NCI-H510A treated with DMSO at 0.1 percent for 48 hours (cell line): Measurements from ENCODE around the gene RAG2.
A peak's percentile ranks its signal among the peaks of the same experiment; 100 is the strongest.

Experiments used
- DNase-seq: peaks from one replicate; lab custom pipeline; 2025; lab: John Stamatoyannopoulos, UW

Gene RAG2

DNA sequence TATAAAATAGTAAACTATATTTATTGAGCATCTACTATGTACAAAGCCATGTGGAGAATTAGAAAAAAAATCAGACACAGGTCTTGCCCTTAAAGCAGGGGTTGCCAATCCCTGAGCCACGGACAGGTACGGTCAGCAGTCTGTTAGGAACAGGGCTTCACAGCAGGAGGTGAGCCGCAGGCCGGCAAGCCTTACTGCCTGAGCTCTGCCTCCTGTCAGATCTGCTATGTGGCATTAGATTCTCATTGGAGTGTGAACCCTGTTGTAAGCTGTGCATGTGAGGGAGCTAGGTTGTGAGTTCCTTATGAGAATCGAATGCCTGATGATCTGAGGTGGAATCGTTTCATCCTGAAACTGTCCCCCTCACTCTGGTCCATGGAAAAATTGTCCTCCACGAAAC is 2.1 kb upstream of the RAG2 start:
- DNase-seq: no peak

DNA sequence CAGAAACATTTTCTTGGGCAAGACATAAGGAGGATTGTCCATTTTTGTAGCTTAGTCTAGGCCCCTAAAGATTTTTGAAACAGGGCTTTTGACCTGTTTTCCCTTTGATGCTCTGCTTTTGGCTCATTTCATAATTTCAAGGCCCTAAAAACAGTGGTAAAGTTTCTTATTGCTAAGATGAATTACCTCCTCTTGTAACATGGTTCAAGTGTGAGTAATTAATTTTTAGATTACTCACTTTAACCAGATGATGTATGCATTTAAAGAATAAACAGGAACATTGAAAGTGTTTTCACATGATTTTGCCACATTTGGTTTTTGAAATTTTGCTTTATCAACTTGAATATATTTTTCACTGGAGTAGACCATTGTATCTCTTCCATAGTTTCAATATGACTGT is 1.2 kb downstream of the RAG2 start:
- DNase-seq: no peak

DNA sequence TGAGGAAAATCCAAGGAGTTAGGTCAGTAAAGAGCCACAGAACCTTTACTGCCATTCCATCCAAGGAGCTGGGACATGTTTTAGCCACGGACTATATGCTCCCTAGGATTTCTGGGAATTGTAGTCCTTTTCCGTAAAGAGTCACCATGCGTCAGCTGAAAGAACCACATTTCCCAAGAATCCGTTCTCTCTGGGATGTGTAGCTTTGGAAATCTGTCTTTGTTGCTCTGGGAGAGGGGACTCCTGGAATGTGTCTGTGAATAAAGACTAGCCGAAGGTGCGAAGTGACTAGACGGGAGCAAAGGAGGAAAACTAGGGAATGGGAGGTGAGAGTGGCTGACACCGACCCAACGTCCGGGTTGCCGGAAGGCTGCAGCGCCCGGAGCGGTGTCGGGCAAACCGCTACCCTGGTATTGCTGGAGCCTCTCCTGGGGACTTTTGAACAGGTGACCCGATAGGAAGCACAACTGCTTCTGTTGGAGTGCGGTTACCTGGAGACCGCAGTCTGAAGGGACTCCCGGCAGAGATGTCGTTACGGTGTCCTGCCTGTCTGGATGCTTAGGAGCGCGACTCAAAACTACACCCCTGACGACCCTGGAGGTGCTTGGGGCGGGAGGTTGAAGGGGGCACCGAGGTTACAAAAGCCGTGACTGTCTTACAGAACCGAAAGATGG is 3.6 kb downstream of the RAG2 start, which contains the start of gene IFTAP:
Gene IFTAP (plus strand): TSS at position 187 of the 674 bp plus-strand sequence. CDS start 15,602 bp downstream, outside the sequence.
- DNase-seq: peak; percentile 77

DNA sequence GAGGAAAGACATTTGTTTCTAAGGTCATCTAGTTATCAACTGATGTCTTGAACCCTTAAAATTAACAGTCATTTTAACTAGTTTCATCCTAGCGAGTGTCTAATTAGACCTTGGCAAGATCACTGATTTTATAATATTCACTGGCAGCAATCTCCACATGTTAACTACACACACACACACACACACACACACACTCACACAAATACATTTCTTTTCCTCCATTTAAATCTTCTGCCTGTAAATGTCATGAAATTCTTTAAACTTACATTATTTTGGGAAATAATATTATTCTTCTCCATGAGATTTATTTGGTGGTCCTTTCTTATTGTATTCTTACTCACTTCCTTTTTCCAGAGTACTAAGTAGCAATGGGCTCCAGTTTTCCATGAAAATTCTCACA is 6.6 kb downstream of the RAG2 start:
- no peak for DNase-seq

DNA sequence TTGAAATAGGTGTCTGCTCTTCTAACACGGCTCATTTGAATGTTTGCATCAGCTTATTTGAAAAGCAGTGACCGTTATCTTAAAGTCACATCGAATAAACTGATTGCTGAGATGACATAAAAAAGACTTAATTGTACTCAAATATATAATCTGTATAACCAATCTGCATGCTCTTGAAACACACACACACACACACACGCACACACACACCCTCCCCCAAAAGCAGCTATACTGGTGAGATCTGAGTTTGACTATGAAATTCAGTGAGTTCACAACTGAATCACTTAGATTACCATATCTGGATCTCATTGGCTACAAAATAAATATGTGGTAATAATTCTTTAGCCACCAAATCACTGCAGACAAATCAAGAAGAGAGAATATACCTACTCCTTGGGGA is 7.5 kb downstream of the RAG2 start:
- DNase-seq: no peak

DNA sequence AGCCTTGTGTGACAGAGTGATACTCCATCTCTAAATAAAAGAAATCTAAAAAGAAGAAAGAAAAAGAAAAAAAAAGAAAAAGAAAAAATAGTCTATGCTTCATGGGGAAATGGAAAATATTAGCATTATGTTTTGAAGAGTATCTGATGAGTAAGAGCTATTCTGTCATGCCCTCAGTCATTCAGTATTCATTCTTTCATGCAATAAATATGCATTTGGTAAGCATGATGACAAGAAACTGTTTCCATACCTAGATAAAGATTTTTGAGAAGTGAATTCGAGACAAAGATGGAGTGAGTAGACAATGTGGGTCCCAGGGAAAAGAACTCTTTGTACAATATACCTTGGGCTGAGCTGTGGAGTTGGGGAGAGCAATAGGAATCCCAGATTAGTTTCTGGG is 9.9 kb downstream of the RAG2 start:
- no peak for DNase-seq

DNA sequence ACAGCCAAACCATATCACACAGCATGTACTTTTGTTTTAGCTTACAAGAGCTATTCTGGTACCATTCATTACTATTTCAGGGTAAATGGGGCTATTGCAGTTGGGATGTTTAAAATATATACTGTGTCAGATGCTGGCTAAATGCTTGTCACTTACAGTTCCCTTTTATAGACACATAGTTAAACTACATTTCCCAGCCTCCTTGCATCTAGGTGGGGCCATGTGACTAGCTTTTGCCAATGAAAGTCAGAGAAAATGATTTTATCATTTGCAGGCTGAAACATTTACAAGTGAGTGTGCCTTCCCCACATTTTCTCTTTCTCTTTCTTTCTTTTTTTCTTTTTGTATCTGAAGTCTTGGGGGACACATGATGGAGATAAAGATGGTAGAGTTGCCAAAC is 11.5 kb downstream of the RAG2 start:
- no peak for DNase-seq

DNA sequence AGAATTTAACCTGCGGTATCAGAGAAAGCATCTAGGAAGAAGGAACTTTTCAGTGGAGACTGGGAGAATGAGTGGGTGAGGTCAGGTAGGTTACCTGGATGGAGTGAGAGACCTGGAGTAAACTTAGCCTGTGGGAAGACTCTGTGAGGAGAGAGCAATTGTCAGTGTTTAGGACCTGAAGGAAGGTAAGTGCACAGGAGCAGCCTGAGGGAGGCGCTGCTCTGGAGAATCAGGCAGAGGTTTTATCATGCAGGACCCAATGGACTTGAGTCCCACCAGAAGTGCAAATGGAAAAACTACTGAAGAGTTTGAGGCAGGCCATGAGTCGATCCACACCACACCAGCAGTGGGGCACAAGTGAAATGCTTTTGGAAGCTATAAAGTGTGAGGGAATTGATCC is 14.4 kb downstream of the RAG2 start:
- no peak for DNase-seq

DNA sequence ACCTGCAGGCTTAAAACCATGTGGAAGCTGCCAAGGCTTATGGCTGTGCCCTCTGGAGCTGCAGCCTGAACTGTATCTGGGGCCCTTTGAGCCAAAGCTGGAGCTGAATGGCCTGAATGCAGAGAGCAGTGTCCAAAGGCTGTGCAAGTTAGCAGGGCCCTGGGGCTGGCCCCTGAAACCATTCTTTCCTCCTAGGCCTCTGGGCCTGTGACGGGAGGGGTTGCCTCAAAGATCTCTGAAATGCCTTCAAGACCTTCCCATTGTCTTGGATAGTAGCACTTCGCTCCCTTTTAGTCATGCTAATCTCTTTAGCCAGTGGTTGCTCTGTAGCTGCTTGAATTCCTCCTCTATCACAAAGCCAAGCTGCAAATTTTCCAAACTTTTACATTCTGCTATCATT is 16.5 kb downstream of the RAG2 start:
- no peak for DNase-seq

DNA sequence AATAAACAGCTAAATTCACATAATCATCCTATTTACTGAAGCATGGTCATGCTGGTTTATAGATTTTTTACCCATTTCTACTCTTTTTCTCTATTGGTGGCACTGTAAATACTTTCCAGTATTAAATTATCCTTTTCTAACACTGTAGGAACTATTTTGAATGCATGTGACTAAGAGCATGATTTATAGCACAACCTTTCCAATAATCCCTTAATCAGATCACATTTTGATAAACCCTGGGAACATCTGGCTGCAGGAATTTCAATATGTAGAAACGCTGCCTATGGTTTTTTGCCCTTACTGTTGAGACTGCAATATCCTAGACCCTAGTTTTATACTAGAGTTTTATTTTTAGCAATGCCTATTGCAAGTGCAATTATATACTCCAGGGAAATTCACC is 19.6 kb downstream of the RAG2 start:
- DNase-seq: no peak

DNA sequence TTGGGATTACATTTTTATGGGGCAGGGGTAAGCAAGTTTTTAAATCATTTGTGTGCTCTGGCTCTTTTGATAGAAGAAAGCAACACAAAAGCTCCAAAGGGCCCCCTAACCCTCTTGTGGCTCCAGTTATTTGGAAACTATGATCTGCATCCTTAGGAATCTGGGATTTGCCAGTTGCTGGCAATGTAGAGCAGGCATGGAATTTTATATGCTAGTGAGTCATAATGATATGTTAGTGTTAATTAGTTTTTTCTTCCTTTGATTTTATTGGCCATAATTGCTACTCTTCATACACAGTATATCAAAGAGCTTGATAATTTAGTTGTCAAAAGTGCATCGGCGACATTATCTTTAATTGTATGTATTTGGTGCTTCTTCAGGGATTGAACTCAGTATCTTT is 20.2 kb downstream of the RAG2 start:
- no peak for DNase-seq

DNA sequence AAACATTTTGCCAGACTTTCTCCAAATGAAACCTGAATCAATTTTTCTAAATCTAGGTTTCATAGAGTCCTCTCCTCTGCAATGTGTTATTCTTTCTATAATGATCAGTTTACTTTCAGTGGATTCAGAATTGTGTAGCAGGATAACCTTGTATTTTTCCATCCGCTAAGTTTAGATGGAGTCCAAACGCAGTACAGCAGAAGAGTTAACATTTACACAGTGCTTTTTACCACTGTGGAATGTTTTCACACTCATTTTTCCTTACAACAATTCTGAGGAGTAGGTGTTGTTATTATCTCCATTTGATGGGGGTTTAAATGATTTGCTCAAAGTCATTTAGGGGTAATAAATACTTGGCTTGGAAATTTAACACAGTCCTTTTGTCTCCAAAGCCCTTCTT is 20.7 kb downstream of the RAG2 start:
- DNase-seq: no peak

DNA sequence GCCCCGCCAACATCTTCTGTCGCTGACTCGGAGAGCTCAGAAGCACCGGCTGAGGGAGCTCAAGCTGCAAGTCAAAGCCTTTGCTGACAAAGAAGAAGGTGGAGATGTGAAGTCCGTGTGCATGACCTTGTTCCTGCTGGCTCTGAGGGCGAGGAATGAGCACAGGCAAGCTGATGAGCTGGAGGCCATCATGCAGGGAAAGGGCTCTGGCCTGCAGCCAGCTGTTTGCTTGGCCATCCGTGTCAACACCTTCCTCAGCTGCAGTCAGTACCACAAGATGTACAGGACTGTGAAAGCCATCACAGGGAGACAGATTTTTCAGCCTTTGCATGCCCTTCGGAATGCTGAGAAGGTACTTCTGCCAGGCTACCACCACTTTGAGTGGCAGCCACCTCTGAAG is 23.6 kb downstream of the RAG2 start:
- DNase-seq: no peak

DNA sequence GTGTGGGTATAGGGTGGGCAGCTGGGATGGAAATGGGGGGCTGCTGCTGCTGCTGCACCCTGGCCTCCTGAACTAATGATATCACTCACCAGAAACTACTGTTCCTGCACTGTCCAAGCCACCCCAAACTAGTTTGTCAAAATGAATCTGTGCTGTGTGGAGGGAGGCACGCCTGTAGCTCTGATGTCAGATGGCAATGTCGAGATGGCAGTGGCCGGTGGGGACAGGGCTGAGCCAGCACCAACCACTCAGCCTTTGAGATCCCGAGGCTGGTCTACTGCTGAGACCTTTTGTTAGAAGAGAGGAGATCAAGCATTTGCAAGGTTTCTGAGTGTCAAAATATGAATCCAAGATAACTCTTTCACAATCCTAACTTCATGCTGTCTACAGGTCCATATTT is 28.9 kb downstream of the RAG2 start:
- no peak for DNase-seq

DNA sequence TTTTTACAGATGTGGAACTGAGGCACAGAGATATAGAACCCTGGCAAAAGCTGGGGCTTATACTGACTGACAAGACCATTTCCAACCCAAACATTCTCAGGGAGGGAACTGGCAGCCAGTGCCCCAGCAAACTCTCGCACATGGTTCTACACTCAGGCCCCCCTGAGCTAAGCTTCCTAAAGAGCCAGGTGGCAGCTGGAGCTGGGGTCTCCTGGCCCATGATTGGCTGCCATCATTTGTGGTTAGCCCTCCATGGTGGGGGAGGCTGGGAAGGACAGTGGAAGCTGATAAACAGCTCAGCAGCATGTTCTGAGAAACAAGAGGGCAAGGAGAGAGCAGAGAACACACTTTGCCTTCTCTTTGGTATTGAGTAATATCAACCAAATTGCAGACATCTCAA is 30.3 kb downstream of the RAG2 start, which contains the start of gene RAG1:
Gene RAG1 (plus strand): TSS at position 314 of the 400 bp plus-strand sequence. CDS start 5,298 bp downstream, outside the sequence.
- no peak for DNase-seq

DNA sequence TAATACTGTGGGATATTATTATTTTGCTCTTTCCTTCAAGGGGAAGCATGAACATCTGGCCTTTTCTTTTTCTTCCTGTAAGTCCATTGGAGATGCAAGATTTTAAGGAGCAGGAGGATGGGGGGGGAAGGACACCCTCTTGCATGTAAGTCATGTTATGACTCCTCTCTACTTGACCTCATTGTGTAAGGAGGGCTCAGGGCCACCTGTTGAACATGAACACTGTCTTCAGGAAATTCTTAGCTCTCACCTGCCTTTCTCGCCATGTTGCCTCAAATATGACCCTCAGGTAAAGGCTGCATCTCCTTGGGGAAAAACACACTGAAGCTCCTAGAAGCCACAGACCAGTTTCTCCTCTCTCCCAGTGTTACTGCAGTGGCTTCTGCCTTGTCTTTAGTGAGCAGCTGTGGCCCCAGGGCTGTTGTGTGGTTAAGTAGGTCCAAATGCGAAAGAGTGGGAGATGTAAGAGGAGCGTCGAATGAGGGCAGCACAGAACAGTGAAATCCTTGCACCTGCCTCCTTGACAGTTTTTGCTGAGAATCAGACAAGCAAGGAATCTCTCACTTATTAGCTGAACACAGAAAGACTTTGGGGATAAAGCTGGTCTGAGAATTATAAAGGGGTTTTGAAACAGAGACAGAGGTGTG is 31.5 kb downstream of the RAG2 start:
- no peak for DNase-seq

DNA sequence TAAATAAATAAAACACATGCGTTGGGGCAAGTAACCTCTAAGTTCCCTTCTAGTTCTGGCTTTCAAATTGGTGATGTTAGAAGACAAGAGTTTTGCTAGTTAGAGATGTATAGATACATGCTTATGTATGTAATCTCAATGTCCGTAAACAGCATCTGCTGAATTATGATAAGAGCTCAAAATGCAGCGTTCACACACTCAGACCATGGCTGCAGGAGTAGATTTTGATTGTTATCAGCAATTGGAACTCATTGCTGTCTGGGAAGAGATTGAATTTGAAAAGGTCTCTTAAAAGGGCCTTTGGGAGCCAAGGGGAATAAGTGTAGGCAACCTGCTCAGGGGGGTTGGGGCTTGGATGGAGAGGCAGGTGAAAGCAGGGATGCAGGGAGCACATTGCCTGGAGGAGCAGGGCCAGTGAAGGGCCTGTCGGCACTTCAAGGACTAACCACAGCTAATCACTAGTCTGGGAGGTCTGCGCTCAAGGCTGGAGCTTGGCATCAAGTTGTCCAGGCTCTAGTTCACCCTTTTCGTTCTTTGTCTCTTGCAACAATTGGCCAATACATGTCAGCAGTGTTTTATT is 32.9 kb downstream of the RAG2 start:
- DNase-seq: no peak

DNA sequence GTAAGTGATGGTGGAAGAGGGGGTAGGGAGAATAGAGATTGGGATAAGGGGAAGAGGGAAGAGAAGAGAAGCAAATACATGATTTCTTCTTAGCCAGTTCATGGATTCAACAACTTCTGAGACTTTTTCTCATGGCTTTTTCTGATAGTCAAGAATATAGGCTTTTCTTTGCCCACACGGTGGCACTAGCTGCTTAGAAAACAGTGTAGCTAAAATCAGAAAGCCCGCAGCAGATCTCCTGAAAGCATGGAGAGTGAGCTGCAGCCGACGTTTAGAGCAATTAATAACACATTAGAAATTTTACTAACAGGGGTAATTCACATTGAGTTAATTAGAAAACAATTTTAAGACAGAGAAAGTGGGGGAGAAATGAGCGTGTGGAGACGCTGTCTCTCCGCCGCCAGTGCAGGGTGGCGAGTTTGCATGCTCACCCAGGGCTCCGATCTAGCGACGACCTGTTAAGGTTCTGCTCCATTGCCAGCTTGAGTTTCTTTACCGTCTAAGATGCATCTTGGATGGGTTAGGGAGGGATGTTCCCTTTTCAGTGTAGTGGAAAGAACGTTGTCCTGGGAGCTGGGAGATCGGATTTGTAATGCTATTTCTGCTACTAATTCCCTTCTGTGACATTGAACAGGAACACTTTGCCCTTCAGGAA is 33.5 kb downstream of the RAG2 start:
- peak; percentile 57 for DNase-seq

DNA sequence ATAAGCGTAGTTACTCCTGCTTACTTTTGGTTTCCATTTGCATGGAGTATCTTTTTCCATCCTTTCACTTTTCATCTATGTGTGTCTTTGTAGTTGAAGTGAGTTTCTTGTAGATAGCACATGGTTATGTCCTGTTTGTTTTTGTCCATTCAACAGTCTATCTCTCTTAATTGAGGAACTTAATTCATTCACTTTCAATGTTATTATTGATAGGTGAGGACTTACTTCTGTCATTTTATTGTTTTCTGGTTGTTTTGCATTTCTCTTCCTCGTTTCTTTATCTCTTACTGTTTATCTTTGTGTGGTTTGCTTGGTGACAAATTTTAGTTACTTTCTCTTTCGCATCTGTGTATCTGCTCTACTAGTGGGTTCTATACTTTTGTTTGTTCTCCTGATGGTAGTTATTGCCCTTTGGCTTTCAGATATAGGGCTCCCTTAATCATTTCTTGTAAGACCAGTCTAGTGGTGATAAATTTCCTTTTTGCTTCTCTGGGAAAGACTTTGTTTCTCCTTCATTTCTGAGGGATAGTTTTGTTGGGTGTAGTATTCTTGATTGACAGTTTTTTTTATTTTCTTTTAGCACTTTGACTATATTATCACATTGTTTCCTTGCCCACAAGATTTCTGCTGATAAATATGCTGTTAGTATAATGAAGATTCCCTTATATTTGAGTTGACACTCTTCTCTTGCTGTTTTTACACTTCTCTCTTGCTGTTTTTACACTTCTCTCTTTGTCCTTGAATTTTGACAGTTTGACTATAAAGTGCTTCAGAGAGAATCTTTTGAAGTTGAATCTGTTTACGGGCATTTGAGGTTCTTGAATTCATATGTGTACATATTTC is 39.2 kb downstream of the RAG2 start:
- no peak for DNase-seq

DNA sequence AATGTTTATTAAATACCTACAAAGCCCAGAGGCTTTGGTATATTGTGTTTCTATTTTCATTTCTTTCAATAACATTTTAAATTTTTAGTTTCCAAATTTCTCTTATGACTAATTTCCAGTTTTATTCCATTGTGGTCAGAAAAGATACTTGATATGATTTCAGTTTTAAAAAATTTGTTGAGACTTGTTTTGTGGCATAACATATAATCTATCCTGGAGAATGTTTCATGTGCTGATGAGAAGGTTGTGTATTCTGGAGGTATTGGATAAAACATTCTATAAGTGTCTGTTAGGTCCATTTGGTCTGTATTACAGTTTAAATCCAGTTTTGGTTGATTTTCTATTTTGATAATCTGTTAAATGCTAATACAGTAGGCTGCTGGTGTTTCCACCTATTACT is 40.0 kb downstream of the RAG2 start:
- DNase-seq: no peak

DNA sequence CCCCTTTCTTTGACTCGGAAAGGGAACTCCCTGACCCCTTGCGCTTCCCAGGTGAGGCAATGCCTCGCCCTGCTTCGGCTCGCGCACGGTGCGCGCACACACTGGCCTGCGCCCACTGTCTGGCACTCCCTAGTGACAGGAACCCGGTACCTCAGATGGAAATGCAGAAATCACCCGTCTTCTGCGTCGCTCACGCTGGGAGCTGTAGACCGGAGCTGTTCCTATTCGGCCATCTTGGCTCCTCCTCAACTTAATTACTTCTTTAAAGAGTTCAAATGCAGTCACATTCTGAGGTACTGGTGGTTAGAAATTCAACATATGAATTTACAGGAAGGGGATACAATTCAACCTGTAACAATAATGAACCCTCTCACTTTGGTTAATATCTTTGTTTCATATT is 40.6 kb downstream of the RAG2 start:
- DNase-seq: peak; percentile 14
